ENCODE measurements around the gene CTIF. TPM values are rescaled to one million over a fixed set of nuclear protein-coding genes. Genes with fewer than 3 reads are reported as not detected.
A peak's percentile ranks its signal among the peaks of the same experiment; 100 is the strongest.

CTIF gene
- total RNA-seq, 1 donor = 86.4 TPM

DNA sequence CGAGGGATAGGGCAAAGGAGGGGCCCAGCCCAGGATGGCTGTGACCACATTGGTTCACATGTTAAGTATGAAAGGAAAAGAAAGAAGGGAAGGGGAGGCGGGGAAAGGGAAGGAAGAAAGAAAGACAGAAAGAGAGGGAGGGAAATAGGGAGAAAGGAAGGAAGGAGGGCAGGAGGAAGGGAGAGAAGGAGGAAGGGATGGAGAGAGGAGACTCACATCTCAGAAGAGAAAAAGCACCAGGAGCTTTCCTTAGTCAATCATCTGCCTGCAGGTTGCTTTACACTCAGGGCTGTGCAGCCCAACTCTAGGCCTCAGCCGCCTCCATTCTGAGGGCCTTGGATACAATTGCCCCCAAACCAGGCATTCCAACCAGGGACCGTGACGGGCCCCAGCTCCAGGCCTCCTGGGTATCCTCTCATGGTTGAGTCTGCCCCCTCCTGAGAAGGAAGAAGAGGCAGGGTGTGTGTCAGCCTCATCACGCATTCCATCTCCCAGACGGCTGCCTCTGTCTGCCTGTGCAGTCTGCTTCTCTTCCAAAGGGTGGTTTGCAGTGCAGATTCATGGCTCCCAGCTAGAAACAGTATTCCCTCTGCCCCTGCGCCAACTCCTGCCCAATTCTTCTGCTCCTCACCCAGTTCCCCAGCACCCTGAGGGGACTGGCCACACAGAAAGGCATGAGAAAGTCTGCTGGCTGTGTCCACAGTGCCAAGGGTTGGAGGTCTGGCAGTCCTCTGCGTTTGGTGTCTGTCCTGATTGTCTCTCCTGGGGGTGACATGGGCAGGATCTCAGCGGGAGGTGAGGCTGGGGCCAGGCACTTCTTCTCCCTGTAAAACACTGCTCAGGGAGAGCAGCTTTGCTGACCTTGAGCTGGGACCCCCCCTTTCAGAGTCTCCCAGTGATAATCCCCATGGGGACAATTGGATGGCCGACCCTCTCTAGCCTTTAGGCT lies 248.6 kb downstream of the CTIF start:
- DNase-seq (ENCODE audit: low read depth) = peak; percentile 22
- TF ChIP-seq CTCF (IDR thresholded peaks at IDR 0.05; ENCODE audit: insufficient read depth, low read depth, low read length) = no peak
- no peak overlapping the region for H3K4me3 ChIP-seq (ENCODE audit: low read depth, low read length)

DNA sequence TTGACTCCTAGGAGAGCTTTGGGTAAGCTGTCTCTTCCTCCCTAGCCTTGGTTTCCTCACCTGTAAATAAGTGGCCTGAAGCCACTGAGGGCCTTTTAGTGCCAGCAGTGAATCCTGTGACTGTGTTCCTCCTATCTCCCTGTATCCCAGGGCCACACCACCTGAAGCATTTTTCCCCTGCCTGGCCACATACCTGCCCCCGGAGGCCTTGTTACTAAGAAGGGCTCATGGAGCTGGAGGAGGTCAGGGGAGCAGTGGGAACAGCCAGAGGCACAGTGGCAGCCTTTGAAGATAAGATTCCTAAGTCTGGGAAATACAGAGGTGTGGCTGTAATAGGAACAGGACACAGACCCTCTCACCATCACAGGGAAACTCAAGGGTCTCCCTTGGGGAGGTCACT lies 249.5 kb downstream of the CTIF start:
- no peak overlapping the region for H3K4me3 ChIP-seq (ENCODE audit: low read depth, low read length)
- no peak for TF ChIP-seq CTCF (IDR thresholded peaks at IDR 0.05; ENCODE audit: insufficient read depth, low read depth, low read length)
- DNase-seq (ENCODE audit: low read depth) = no peak

GRCh38 chr18:48789259-48789812 lies 250.5 kb downstream of the CTIF start:
- H3K4me3 ChIP-seq (ENCODE audit: low read depth, low read length) = no peak overlapping the region
- DNase-seq (ENCODE audit: low read depth) = no peak
- no peak for TF ChIP-seq CTCF (IDR thresholded peaks at IDR 0.05; ENCODE audit: insufficient read depth, low read depth, low read length)

- TF ChIP-seq CTCF (IDR thresholded peaks at IDR 0.05; ENCODE audit: insufficient read depth, low read depth, low read length) = no peak
- H3K4me3 ChIP-seq (ENCODE audit: low read depth, low read length) = no peak overlapping the region
- no peak for DNase-seq (ENCODE audit: low read depth)
Measured at GRCh38 chr18:48790226-48790863, 251.5 kb downstream of the CTIF start.

- no peak overlapping the region for H3K4me3 ChIP-seq (ENCODE audit: low read depth, low read length)
- DNase-seq (ENCODE audit: low read depth) = no peak
- no peak for TF ChIP-seq CTCF (IDR thresholded peaks at IDR 0.05; ENCODE audit: insufficient read depth, low read depth, low read length)
Measured at GRCh38 chr18:48790869-48791635, 252.2 kb downstream of the CTIF start.

DNA sequence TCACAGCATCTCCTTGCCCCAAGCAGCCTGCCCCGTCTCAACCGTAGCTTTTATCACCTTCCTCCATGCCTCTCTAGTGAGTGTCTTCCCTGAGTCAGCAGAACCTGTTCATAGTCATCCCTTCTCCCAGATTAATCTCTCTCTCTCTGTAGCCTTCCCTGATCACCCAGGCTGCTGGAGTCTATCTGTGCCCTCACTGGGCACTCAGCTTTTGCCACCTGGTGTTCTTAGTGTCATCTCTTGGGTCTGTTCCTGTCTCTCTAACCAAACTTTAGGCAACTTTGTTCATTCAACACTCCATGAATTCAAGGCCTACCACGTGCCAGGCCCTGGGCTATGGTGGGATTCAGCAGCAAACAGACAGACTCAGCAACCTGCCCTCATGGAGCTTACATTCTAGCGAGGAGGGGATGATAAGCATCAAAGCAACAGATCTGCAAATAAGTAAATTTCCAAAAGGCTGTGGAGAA lies 252.8 kb downstream of the CTIF start:
- TF ChIP-seq CTCF (IDR thresholded peaks at IDR 0.05; ENCODE audit: insufficient read depth, low read depth, low read length) = no peak
- no peak for DNase-seq (ENCODE audit: low read depth)
- no peak overlapping the region for H3K4me3 ChIP-seq (ENCODE audit: low read depth, low read length)

All from fibroblast of villous mesenchyme (primary cell).